GM18505 (cell line): ENCODE results near the gene KCNB1.

ENCODE experiments used
- ATAC-seq: cut with Tn5 transposase; IDR thresholded peaks from one replicate; pipeline ENCODE4 v1.9.1; 2021; ENCODE audit not compliant: unreplicated experiment
- POLR2A ChIP-seq: IDR thresholded peaks from 4 replicates; pipeline ENCODE4 v1.6.1; 2011; ENCODE audit warnings: borderline replicate concordance; ENCODE audit not compliant: insufficient read depth, insufficient read length; ENCODE audit errors: extremely low read depth

Gene KCNB1

DNA sequence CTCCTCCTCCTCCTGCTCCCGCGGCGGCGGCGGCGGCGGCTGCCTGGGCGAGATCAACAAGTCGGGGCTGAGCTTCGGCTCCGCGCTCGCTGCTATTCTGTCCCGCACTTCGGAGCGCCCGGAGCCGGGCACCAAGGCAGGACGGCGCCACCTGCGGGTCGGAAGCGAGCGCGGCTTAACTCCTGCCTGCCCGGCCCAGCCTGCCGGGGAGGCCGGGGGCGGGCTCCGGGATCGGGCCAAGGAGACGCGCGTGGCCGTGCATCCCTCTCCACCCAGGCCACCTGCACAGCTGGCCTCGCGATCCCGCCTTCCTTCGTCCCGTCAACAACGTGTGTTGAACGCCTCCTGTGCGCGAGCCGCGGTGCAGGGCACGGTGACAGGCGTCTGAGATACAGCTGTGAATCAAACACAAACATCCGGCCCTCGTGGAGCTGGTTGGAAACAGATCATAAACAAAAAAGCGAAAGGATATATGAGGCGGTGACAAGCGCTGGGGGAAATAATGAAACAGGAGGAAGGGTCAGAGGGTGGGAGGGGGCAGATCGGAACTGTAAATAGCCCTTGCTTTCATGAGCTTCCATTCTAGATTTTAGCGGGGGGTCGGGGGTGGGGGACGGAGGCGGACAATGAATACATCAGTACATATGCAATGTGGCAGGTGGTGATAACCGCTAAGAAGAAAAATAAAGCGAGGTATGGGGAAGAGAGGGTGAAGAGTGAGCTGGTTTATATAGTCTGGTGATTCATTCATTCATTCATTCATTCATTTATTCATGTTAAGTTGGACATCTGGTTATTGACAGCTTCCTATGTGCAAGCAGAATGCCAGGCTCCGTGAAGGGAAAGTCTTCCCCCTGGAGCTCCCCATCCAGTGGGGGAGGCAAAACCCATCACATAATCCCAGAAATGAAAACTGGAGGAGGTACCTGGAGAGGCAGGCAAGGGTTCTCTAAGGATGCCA, 2.0 kb upstream of the KCNB1 start:
- ATAC-seq: no peak
- no peak for TF ChIP-seq POLR2A

GRCh38 chr20:49483696-49484123, 1.2 kb upstream of the KCNB1 start:
- no peak for ATAC-seq
- no peak for TF ChIP-seq POLR2A

DNA sequence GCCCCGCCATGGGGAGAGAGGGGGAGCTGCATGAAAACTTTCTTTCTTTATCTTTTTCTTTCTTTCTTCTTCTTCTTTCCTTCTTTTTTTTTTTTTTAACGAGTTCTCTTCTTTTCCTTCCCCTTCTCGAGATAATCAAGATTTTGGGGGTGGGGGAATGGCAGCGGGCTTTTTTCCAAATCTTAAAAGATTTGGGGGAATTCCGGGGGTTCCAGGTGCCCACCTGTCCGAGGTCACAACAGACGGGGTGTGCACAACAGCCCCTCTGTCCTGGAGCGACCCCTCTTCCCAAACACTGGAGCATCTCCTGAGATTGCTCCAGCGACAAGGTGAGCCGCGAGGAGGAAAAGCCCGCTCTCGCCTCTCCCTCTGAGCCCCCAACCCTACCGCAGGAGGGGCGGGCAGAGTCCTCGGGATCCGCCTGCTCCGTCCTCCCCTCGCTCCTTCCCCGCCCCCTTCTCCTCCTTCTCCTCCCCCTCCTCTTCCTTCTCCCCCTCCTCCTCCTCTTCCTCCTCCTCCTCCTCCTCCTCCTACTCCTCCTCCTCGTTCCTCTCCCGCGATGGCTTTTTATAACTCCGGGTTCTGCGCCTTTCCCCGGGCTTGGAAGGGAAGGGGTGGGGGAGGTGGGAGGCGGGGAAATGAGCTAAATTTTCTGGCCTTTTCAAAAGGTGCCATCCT, 689 bp upstream of the KCNB1 start:
- ATAC-seq: no peak
- TF ChIP-seq POLR2A: no peak

- no peak for ATAC-seq
- no peak for TF ChIP-seq POLR2A
These were observed 295 bp downstream of the KCNB1 start for GRCh38 chr20:49482173-49482572.

GRCh38 chr20:49481116-49481515, 1.4 kb downstream of the KCNB1 start:
- ATAC-seq: no peak
- TF ChIP-seq POLR2A: no peak

GRCh38 chr20:49480236-49480635, 2.2 kb downstream of the KCNB1 start:
- TF ChIP-seq POLR2A: no peak
- no peak for ATAC-seq

- no peak for ATAC-seq
- no peak for TF ChIP-seq POLR2A
These were observed 2.7 kb downstream of the KCNB1 start for GRCh38 chr20:49479785-49480184.

GRCh38 chr20:49478754-49479689, 3.4 kb downstream of the KCNB1 start:
- no peak for ATAC-seq

GRCh38 chr20:49478266-49478665, 4.2 kb downstream of the KCNB1 start:
- no peak for ATAC-seq
- TF ChIP-seq POLR2A: no peak

More at GRCh38 chr20:49478754-49479689, 3.4 kb downstream of the KCNB1 start:
- TF ChIP-seq POLR2A: no peak

GRCh38 chr20:49477200-49477599, 5.3 kb downstream of the KCNB1 start:
- no peak for ATAC-seq
- TF ChIP-seq POLR2A: no peak

DNA sequence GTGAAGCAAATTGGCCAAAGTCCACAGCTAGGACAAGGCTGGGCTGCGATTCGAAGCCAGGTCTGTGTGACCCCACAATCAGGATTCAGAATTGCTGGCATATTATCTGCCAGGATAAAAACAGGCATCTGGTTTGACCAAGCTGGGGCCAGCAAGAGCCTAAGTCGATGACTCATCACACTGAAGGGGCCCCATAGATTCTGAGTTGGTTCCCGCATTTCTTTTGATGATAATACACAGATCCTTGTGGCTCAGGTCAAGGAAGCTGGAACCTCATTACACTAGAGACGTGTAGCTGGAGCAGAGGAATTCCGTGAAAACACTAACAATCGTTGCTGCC, 6.5 kb downstream of the KCNB1 start:
- no peak for TF ChIP-seq POLR2A
- no peak for ATAC-seq

- ATAC-seq: no peak
- no peak for TF ChIP-seq POLR2A
These were observed 7.0 kb downstream of the KCNB1 start for GRCh38 chr20:49475292-49476015.
